IMR-90 (cell line): ENCODE measurements around the gene GTF2F2. TPM values are rescaled to one million over a fixed set of nuclear protein-coding genes. Genes with fewer than 3 reads are reported as not detected.

Experiments used
- ATAC-seq: fragments of 200-7000 bp; cut with Tn5 transposase; 2 replicates; pipeline ENCODE4 v1.9.1; 2020; ENCODE audit warnings: low read depth, mild to moderate bottlenecking, moderate library complexity
- BruUV-seq: library from RNA; stranded (reverse); fragments of 400-500 nt; replicated peaks from 2 replicates; lab custom pipeline; 2021; lab: Mats Ljungman, UMichigan
- CTCF ChIA-PET: fragments of 300-600 bp; formaldehyde crosslinking; extraction: SDS; loops from one replicate; lab custom pipeline; 2021; ENCODE audit warnings: antibody characterized with exemption; lab: Yijun Ruan, JAX
- POLR2A ChIA-PET: fragments of 300-600 bp; sonication (Branson Sonifier 250); formaldehyde crosslinking; loops from one replicate; lab custom pipeline; 2022; ENCODE audit warnings: antibody characterized with exemption; ENCODE audit not compliant: unreplicated experiment; lab: Charles Lee
- DNase-seq: peaks from one replicate; pipeline ENCODE4 v3.0.0; 2013
- H2AFZ ChIP-seq: replicated peaks from 2 replicates; pipeline ENCODE3; 2013; ENCODE audit warnings: low read length, mild to moderate bottlenecking; ENCODE audit not compliant: poor library complexity
- H2AK5ac ChIP-seq: 2 replicates; pipeline ENCODE4 v1.6.1; 2013; ENCODE audit warnings: low read depth, low read length, inconsistent platforms
- H2AK9ac ChIP-seq: replicated peaks from 2 replicates; pipeline ENCODE3; 2013; ENCODE audit warnings: mild to moderate bottlenecking, low read depth, low read length, moderate library complexity; ENCODE audit not compliant: poor library complexity
- H2BK120ac ChIP-seq: 2 replicates; pipeline ENCODE4 v1.6.1; 2013; ENCODE audit warnings: low read depth, low read length, inconsistent platforms
- H2BK15ac ChIP-seq: 3 replicates; pipeline ENCODE4 v1.6.1; 2013; ENCODE audit warnings: low read depth, low read length, inconsistent platforms
- H2BK20ac ChIP-seq: 2 replicates; pipeline ENCODE4 v1.6.1; 2013; ENCODE audit warnings: low read depth, mild to moderate bottlenecking, inconsistent platforms, low read length, moderate library complexity
- H2BK5ac ChIP-seq: 2 replicates; pipeline ENCODE4 v1.6.1; 2013; ENCODE audit warnings: mild to moderate bottlenecking, low read depth, low read length, inconsistent platforms; ENCODE audit not compliant: poor library complexity, severe bottlenecking
- H3K14ac ChIP-seq: replicated peaks from 2 replicates; pipeline ENCODE4 v1.6.1; 2013; ENCODE audit warnings: low read depth, low read length, inconsistent platforms
- H3K18ac ChIP-seq: 2 replicates; pipeline ENCODE4 v1.6.1; 2013; ENCODE audit warnings: low read depth, low read length, control low read depth
- H3K23ac ChIP-seq: 2 replicates; pipeline ENCODE4 v1.6.1; 2013; ENCODE audit warnings: low read depth, low read length, inconsistent platforms
- H3K27ac ChIP-seq: 2 replicates; pipeline ENCODE4 v1.5.1; 2013; ENCODE audit warnings: mild to moderate bottlenecking, control low read depth, low read length; ENCODE audit not compliant: insufficient read depth
- H3K27me3 ChIP-seq: 2 replicates; pipeline ENCODE4 v1.6.1; 2013; ENCODE audit warnings: low read length; ENCODE audit not compliant: control insufficient read depth, insufficient read depth
- H3K36me3 ChIP-seq: 2 replicates; pipeline ENCODE4 v1.6.1; 2013; ENCODE audit warnings: low read length, mixed read lengths; ENCODE audit not compliant: control insufficient read depth, insufficient read depth
- H3K4ac ChIP-seq: 2 replicates; pipeline ENCODE4 v1.6.1; 2013; ENCODE audit warnings: low read depth, low read length, inconsistent platforms
- H3K4me1 ChIP-seq: 2 replicates; pipeline ENCODE4 v1.6.1; 2013; ENCODE audit warnings: low read length, mixed read lengths; ENCODE audit not compliant: control insufficient read depth, insufficient read depth
- H3K4me2 ChIP-seq: 2 replicates; pipeline ENCODE4 v1.6.1; 2013; ENCODE audit warnings: low read depth, mild to moderate bottlenecking, control low read depth, low read length, moderate library complexity
- H3K4me3 ChIP-seq: 2 replicates; pipeline ENCODE4 v1.5.1; 2013; ENCODE audit warnings: low read depth, mild to moderate bottlenecking, control low read depth, low read length, moderate library complexity; ENCODE audit not compliant: insufficient read depth
- H3K56ac ChIP-seq: 2 replicates; pipeline ENCODE4 v1.6.1; 2013; ENCODE audit warnings: low read length, inconsistent platforms; ENCODE audit not compliant: insufficient read depth; ENCODE audit errors: extremely low read depth
- H3K79me1 ChIP-seq, 2 experiments: 2 replicates each; pipeline ENCODE4 v1.6.1; 2013; ENCODE audit warnings: low read length in 2 of 2, inconsistent platforms in 1 of 2, low read depth in 1 of 2
- H3K9ac ChIP-seq: 2 replicates; pipeline ENCODE4 v1.6.1; 2013; ENCODE audit warnings: low read depth, low read length, control low read depth
- H3K9me1 ChIP-seq: 2 replicates; pipeline ENCODE4 v1.6.1; 2013; ENCODE audit warnings: low read length, inconsistent platforms; ENCODE audit not compliant: insufficient read depth
- H3K9me3 ChIP-seq: 2 replicates; pipeline ENCODE4 v1.6.1; 2013; ENCODE audit warnings: low read length; ENCODE audit not compliant: control insufficient read depth, insufficient read depth
- H4K20me1 ChIP-seq: 2 replicates; pipeline ENCODE4 v1.6.1; 2013; ENCODE audit warnings: low read length, inconsistent platforms; ENCODE audit not compliant: insufficient read depth
- H4K5ac ChIP-seq: 2 replicates; pipeline ENCODE4 v1.6.1; 2013; ENCODE audit warnings: mild to moderate bottlenecking, low read depth, low read length, control low read depth
- H4K8ac ChIP-seq, 2 experiments: 2 replicates each; pipeline ENCODE4 v1.6.1; 2013; ENCODE audit warnings: low read depth in 2 of 2, low read length in 2 of 2, control low read depth in 1 of 2, inconsistent platforms in 1 of 2
- H4K91ac ChIP-seq: 2 replicates; pipeline ENCODE4 v1.6.1; 2013; ENCODE audit warnings: low read depth, low read length, inconsistent platforms; ENCODE audit not compliant: insufficient read depth
- BHLHE40 ChIP-seq: fragments of 150-350 bp; IDR thresholded peaks from 2 replicates; pipeline ENCODE4 v1.6.1; 2016; ENCODE audit warnings: mild to moderate bottlenecking, low read depth, low read length
- CEBPB ChIP-seq: IDR thresholded peaks from 2 replicates; pipeline ENCODE4 v1.6.1; 2012; ENCODE audit warnings: low read depth, low read length, improper control_type of control experiment
- CHD1 ChIP-seq: IDR thresholded peaks from 2 replicates; pipeline ENCODE4 v1.6.1; 2012; ENCODE audit warnings: low read depth, low read length, improper control_type of control experiment
- MAZ ChIP-seq: IDR thresholded peaks from 2 replicates; pipeline ENCODE4 v1.6.1; 2012; ENCODE audit warnings: low read depth, mild to moderate bottlenecking, low read length, improper control_type of control experiment, moderate library complexity, borderline replicate concordance
- NFE2L2 ChIP-seq: fragments of 150-350 bp; IDR thresholded peaks from 2 replicates; pipeline ENCODE4 v1.6.1; 2016; ENCODE audit warnings: low read depth, mild to moderate bottlenecking, low read length
- RAD21 ChIP-seq: IDR thresholded peaks from 2 replicates; pipeline ENCODE4 v1.6.1; 2012; ENCODE audit warnings: low read length, improper control_type of control experiment
- RCOR1 ChIP-seq: IDR thresholded peaks from 2 replicates; pipeline ENCODE4 v1.6.1; 2012; ENCODE audit warnings: mild to moderate bottlenecking, low read length, improper control_type of control experiment; ENCODE audit not compliant: insufficient replicate concordance
- SMC3 ChIP-seq: fragments of 150-350 bp; IDR thresholded peaks from 2 replicates; pipeline ENCODE4 v1.6.1; 2016; ENCODE audit warnings: low read depth, mild to moderate bottlenecking, antibody characterized with exemption, low read length, moderate library complexity
- WGBS, 2 experiments: methylation state at CpG; one replicate each; pipeline versions ENCODE4 v1.1.5 to v1.1.7; 2013; ENCODE audit warnings: missing lambda C conversion rate in 2 of 2; ENCODE audit not compliant: insufficient read length in 1 of 2; ENCODE audit errors: extremely low coverage in 2 of 2; 5-methylcytosine and 5-hydroxymethylcytosine counted together
- dilution Hi-C: fragments of 300-500 bp; cut with HindIII; formaldehyde crosslinking; loops from one replicate; pipeline ENCODE4 v1.14.3; 2018; ENCODE audit warnings: low sequenced_read_pairs; ENCODE audit not compliant: unreplicated experiment
- in situ Hi-C: fragments of 300-500 bp; cut with MboI; formaldehyde crosslinking; loops from 3 replicates; pipeline ENCODE4 v1.14.3; 2019; ENCODE audit warnings: low sequenced_read_pairs, inconsistent platforms, mixed read lengths
- intact Hi-C: fragments of 100-400 bp; cut with micrococcal nuclease; formaldehyde crosslinking; loops from 2 replicates; pipeline ENCODE4 v1.10.0; 2022
- polyA plus RNA-seq, 3 experiments: library from polyadenylated mRNA; depleted of rRNA; stranded (reverse); fragments of >200 nt; gene quantifications; 2 replicates each; pipeline ENCODE4 v1.2.3, GENCODE V29; 2012; ENCODE audit warnings: low replicate concordance in 1 of 3
- total RNA-seq: library from RNA; depleted of rRNA; stranded (reverse); fragments of >200 nt; gene quantifications from 2 replicates; pipeline ENCODE4 v1.2.3, GENCODE V29; 2012
- TF ChIP-seq, protein P1 (sequence below): fragments of 150-350 bp; IDR thresholded peaks from 2 replicates; pipeline ENCODE4 v1.6.1; 2016; ENCODE audit warnings: low read depth, mild to moderate bottlenecking, low read length, moderate library complexity, borderline replicate concordance
- TF ChIP-seq, protein P2 (sequence below): fragments of 150-350 bp; IDR thresholded peaks from 2 replicates; pipeline ENCODE4 v1.6.1; 2017; ENCODE audit warnings: mild to moderate bottlenecking, antibody characterized with exemption, low read length, low read depth

GTF2F2 gene
- total and polyA plus RNA-seq, 2 of the 4 experiments (the other 2 are of a cell fraction), result 16.5 to 21.0 TPM

DNA sequence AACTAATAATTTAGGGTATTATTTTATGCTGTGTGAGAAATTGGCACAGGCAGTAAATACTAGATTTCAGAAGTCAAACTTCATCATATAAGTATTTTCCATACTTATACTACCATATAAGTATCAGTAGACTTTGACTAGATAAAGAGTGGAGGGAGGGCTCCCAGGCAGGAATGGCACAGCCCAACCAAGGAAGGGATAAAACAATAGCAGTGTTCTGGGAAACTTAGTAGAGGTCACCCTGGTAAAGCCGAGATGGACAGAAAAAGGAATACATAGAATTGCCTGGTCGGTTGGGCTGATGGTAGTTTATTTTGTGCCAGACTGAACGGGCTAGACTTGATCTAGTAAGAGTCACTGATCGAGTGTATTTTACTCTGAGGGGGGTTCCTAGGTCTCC, 100.1 kb downstream of the GTF2F2 start:
- H3K4me1 ChIP-seq, result peaks cover 2% of the 10 kb centered on the region; the same call in 1 of the 2 replicates
- no peak overlapping the region for H4K91ac ChIP-seq
- 0 out of 4 replicates have a peak overlapping the region, but pooled peaks of 1 of the 2 experiments have one; percentile 37 for H4K8ac ChIP-seq
- ATAC-seq (no peak), DNase-seq (no peak)
- H3K9ac ChIP-seq, result no peak overlapping the region
- H3K4me2 ChIP-seq, result no peak overlapping the region
- no peak overlapping the region for H2AK5ac ChIP-seq
- no peak overlapping the region for H3K23ac ChIP-seq
- H2BK20ac ChIP-seq, result no peak overlapping the region; the same call in 1 of the 2 replicates
- H3K27me3 ChIP-seq, result no peaks in the 10 kb centered on the region
- WGBS, 2 experiments, result 70% methylated on average over 2 of the region's 4 CpGs; no CpG with 5 or more reads in 1 of the 2 experiments
- peaks cover 34 to 44% of the 10 kb centered on the region in 2 experiments for H3K79me1 ChIP-seq
- H3K36me3 ChIP-seq, result peaks cover 2% of the 10 kb centered on the region
- H2BK15ac ChIP-seq, result no peak overlapping the region
- no peak overlapping the region; the same call in 1 of the 2 replicates for H2BK120ac ChIP-seq
- no peak overlapping the region for H3K27ac ChIP-seq
- H4K20me1 ChIP-seq, result no peaks in the 10 kb centered on the region
- TF ChIP-seq BHLHE40, result no peak
- TF ChIP-seq CHD1, result no peak
- no peak for TF ChIP-seq SMC3
- TF ChIP-seq NFE2L2, result no peak
- no peak for TF ChIP-seq MAZ
- TF ChIP-seq, protein P1, sequence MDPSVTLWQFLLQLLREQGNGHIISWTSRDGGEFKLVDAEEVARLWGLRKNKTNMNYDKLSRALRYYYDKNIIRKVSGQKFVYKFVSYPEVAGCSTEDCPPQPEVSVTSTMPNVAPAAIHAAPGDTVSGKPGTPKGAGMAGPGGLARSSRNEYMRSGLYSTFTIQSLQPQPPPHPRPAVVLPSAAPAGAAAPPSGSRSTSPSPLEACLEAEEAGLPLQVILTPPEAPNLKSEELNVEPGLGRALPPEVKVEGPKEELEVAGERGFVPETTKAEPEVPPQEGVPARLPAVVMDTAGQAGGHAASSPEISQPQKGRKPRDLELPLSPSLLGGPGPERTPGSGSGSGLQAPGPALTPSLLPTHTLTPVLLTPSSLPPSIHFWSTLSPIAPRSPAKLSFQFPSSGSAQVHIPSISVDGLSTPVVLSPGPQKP, result no peak
- TF ChIP-seq, protein P2, sequence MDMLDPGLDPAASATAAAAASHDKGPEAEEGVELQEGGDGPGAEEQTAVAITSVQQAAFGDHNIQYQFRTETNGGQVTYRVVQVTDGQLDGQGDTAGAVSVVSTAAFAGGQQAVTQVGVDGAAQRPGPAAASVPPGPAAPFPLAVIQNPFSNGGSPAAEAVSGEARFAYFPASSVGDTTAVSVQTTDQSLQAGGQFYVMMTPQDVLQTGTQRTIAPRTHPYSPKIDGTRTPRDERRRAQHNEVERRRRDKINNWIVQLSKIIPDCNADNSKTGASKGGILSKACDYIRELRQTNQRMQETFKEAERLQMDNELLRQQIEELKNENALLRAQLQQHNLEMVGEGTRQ, result no peak
- no peak for TF ChIP-seq RAD21
- TF ChIP-seq CEBPB, result no peak
- no peak for TF ChIP-seq RCOR1
- no peak overlapping the region for H4K5ac ChIP-seq
- H3K14ac ChIP-seq, result no peak overlapping the region
- no peak overlapping the region for H3K18ac ChIP-seq
- in situ Hi-C loops, result no loop called here
- no peak overlapping the region; the same call in 1 of the 2 replicates for H3K4ac ChIP-seq
- dilution Hi-C loops, result no loop called here
- no peak overlapping the region for H3K4me3 ChIP-seq
- no peak overlapping the region for H3K56ac ChIP-seq
- CTCF ChIA-PET, result interaction anchor here (0.6 kb wide), 1 partner anchor 199 kb away, joined by 3 read pairs; no protein-coding TSS in a partner anchor
- H2AK9ac ChIP-seq, result peak overlapping the region; percentile 59
- H3K9me3 ChIP-seq, result no peaks in the 10 kb centered on the region
- no peak overlapping the region for H2AFZ ChIP-seq
- intact Hi-C loops, result no loop called here
- BruUV-seq, result no TSS peak
- POLR2A ChIA-PET, result no interaction called here
- H3K9me1 ChIP-seq, result peaks cover 2% of the 10 kb centered on the region; the same call in 1 of the 2 replicates
- no peak overlapping the region for H2BK5ac ChIP-seq
